ENCODE measurements around the gene PAXX. TPM values are rescaled to one million over a fixed set of nuclear protein-coding genes. Genes with fewer than 3 reads are reported as not detected.

Gene PAXX
- total RNA-seq, 1 donor from 2014 or later = 79.4 TPM

GRCh38 chr9:136983656-136984314 lies 8.4 kb upstream of the PAXX start:
- Mint-ChIP-seq H3K27me3 (ENCODE audit: insufficient read depth) (peaks cover 27% of the 10 kb centered on the region), H3K4me3 (no peak overlapping the region), H3K4me1 (ENCODE audit: low read depth) (no peaks in the 10 kb centered on the region), H3K36me3 (ENCODE audit: low read depth) (no peaks in the 10 kb centered on the region), H3K27ac (no peak overlapping the region), H3K9me3 (no peaks in the 10 kb centered on the region)
- no peak for DNase-seq (ENCODE audit: low spot score)
- intact Hi-C loops (cut with micrococcal nuclease) = no loop called here

DNA sequence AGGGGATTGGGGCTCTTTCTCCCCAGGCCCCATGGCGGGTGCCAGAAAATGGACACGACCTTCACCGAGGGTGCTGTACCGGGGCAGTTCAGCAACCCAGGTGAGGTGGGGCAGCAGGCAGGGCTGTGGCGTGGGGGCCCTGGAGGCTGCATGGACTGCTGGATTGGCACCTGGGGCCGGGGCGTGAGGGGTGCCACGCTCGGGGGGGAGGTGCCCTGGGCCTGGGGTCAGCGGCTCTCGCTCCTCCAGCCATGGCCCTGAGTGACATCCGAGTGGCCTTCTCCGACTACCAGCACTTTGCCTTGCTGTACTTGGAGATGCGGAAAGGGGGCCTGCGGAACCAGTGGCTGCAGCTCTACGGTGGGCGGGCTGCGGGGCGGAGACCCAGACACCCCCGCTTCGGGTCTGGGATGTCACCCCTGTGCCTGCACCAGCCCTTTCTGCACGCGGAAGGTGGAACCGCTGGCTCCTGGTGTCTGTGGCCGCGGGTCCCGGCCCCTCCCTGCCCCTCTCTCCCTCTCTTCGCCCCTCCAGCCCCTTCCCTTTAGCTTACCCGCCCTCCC lies 7.7 kb upstream of the PAXX start:
- DNase-seq (ENCODE audit: low spot score) = no peak
- Mint-ChIP-seq H3K4me1 (ENCODE audit: low read depth) (no peaks in the 10 kb centered on the region), H3K27ac (no peak overlapping the region), H3K27me3 (ENCODE audit: insufficient read depth) (peaks cover 32% of the 10 kb centered on the region), H3K4me3 (no peak overlapping the region), H3K36me3 (ENCODE audit: low read depth) (no peaks in the 10 kb centered on the region), H3K9me3 (no peaks in the 10 kb centered on the region)
- intact Hi-C loops (cut with micrococcal nuclease) = no loop called here

GRCh38 chr9:136985027-136985602 lies 7.1 kb upstream of the PAXX start:
- Mint-ChIP-seq H3K4me1 (ENCODE audit: low read depth) (no peaks in the 10 kb centered on the region), H3K9me3 (no peaks in the 10 kb centered on the region), H3K27ac (no peak overlapping the region), H3K4me3 (no peak overlapping the region), H3K36me3 (ENCODE audit: low read depth) (no peaks in the 10 kb centered on the region), H3K27me3 (ENCODE audit: insufficient read depth) (peaks cover 37% of the 10 kb centered on the region)
- DNase-seq (ENCODE audit: low spot score) = no peak
- intact Hi-C loops (cut with micrococcal nuclease) = no loop called here

GRCh38 chr9:136985853-136986252 lies 6.4 kb upstream of the PAXX start:
- H3K27ac Mint-ChIP-seq = no peak overlapping the region
- H3K4me3 Mint-ChIP-seq = no peak overlapping the region
- intact Hi-C loops (cut with micrococcal nuclease) = no loop called here
- DNase-seq (ENCODE audit: low spot score) = no peak
- H3K36me3 Mint-ChIP-seq (ENCODE audit: low read depth) = no peaks in the 10 kb centered on the region
- peaks cover 44% of the 10 kb centered on the region for H3K27me3 Mint-ChIP-seq (ENCODE audit: insufficient read depth)
- H3K9me3 Mint-ChIP-seq = no peaks in the 10 kb centered on the region
- peaks cover 4% of the 10 kb centered on the region for H3K4me1 Mint-ChIP-seq (ENCODE audit: low read depth)

DNA sequence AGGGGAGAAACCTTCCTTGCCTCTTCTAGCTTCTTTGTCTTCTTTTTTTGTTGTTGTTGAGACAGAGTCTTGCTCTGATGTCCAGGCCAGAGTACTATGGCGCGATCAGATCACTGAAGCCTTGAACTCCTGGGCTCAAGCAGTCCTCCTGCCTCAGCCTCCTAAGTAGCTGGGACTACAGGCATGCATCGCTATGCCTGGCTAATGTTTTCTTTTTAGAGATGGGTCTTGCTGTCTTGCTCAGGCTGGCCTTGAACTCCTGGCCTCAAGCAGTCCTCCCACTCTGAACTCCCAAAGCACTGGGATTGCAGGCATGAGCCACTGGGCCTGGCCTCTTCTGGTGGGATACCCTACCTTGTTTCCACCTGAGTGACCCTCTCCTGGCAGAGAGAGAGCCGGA lies 3.4 kb upstream of the PAXX start:
- DNase-seq (ENCODE audit: low spot score) = no peak
- Mint-ChIP-seq H3K4me3 (no peak overlapping the region), H3K9me3 (no peaks in the 10 kb centered on the region), H3K27me3 (ENCODE audit: insufficient read depth) (peaks cover 42% of the 10 kb centered on the region), H3K36me3 (ENCODE audit: low read depth) (no peaks in the 10 kb centered on the region), H3K27ac (no peak overlapping the region), H3K4me1 (ENCODE audit: low read depth) (peaks cover 20% of the 10 kb centered on the region)
- intact Hi-C loops (cut with micrococcal nuclease) = no loop called here

DNA sequence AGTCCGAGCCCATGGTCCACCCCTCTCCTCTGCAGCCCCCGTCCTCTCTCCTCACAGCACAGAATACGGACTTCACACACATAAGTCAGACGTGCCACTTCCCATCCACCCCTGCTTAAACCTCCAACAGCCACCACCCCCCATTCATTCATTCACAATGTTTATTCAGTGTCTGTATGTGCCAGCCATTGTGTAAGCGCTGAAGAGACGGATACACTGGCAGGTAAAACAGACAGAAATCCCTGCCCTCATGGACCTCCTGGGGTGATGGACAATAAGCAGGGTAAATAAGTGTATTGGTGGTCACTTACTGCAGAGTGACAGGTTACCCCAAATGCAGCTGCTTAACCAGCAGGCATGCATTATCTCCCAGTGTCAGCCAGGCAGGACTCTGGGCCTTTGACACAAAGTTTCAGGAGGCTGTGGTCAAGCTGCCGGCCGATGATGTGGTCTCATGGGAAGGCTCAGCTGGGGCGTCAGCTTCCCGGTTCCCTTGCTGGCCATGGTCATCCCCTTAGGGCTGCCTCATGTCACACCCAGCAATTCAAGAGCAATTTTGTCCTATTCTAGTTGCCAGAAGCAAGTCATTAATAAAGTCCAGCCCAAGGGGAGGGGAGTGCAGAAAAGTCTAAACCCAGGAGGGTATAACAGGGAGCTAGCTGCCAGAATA lies 1.8 kb upstream of the PAXX start:
- H3K27ac Mint-ChIP-seq = peak overlapping the region; percentile 57
- peaks cover 34% of the 10 kb centered on the region for H3K27me3 Mint-ChIP-seq (ENCODE audit: insufficient read depth)
- H3K36me3 Mint-ChIP-seq (ENCODE audit: low read depth) = no peaks in the 10 kb centered on the region
- no peak for DNase-seq (ENCODE audit: low spot score)
- H3K4me3 Mint-ChIP-seq = peak overlapping the region; percentile 42
- intact Hi-C loops (cut with micrococcal nuclease) = loop anchor here (5.0 kb wide), 1 partner anchor 88 kb away; no protein-coding TSS in a partner anchor
- H3K4me1 Mint-ChIP-seq (ENCODE audit: low read depth) = peaks cover 20% of the 10 kb centered on the region
- no peaks in the 10 kb centered on the region for H3K9me3 Mint-ChIP-seq

DNA sequence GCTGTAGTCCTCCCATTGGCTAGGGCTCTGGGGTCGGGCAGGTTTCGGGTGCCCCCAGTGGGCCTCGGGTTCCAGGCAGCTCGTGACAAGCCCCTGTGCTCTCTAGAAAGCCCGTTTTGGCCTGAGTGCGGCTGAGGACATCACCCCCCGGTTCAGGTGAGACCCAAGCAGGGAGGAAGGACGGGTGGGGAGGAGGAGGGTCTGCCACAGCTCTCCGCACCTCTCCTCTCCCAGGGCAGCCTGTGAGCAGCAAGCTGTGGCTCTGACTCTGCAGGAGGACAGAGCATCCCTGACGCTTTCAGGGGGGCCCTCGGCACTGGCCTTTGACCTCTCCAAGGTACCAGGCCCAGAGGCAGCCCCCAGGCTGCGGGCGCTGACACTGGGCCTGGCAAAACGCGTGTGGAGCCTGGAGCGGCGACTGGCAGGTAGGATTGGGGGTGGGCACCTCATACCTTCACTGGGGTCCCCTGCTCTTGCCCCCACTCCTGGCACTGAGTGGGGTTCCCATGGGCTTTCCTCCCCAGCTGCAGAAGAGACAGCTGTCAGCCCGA lies 672 bp downstream of the PAXX start:
- intact Hi-C loops (cut with micrococcal nuclease) = loop anchor here (1.0 to 5.0 kb wide), 13 partner anchors 15 to 466 kb away; partner anchors contain the start of genes AJM1, FBXW5, NSMF and RABL6
- Mint-ChIP-seq H3K27ac (peak overlapping the region; percentile 83), H3K9me3 (no peaks in the 10 kb centered on the region), H3K4me1 (ENCODE audit: low read depth) (peaks cover 30% of the 10 kb centered on the region), H3K4me3 (peak overlapping the region; percentile 87), H3K36me3 (ENCODE audit: low read depth) (no peaks in the 10 kb centered on the region), H3K27me3 (ENCODE audit: insufficient read depth) (peaks cover 24% of the 10 kb centered on the region)
- no peak for DNase-seq (ENCODE audit: low spot score)

DNA sequence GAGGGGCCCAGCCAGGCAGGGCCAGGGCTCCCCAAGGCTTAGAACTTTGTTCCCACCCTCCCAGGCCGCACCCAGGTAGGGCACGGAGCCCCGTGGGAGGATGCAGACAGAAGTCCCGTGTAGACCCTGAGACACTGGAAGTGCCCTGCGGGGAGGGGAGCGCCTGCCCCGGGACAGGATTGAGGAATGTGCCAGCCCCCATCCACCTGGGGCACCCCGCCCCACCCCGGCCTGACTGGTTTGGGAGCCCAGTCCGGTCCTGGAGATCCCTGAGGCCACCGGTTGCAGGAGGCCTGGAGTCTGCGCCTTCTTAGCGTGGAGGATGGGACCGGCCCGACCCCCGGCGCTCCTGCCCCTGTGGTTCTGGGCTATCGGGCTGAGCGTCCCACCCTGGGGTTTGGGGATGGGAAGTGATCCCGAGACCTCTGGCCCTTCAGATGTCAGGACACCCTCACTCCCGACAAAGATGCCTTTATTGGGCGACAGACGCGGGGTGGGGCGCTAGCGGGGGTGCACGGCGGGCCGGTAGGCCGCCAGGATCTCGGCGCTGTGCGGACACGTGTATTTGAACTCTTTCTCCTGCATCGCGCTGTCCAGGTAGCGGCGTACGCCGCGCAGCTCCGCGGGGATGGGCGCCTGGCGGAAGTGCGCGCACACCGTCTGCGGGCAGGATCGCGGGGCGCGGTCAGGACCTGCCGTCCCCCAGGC lies 2.1 kb downstream of the PAXX start:
- H3K9me3 Mint-ChIP-seq = no peaks in the 10 kb centered on the region
- no peak overlapping the region for H3K27ac Mint-ChIP-seq
- H3K36me3 Mint-ChIP-seq (ENCODE audit: low read depth) = no peaks in the 10 kb centered on the region
- peaks cover 35% of the 10 kb centered on the region for H3K4me1 Mint-ChIP-seq (ENCODE audit: low read depth)
- DNase-seq (ENCODE audit: low spot score) = no peak
- intact Hi-C loops (cut with micrococcal nuclease) = loop anchor here (5.0 kb wide), 1 partner anchor 92 kb away; no protein-coding TSS in a partner anchor
- peaks cover 22% of the 10 kb centered on the region for H3K27me3 Mint-ChIP-seq (ENCODE audit: insufficient read depth)
- peak overlapping the region; percentile 87 for H3K4me3 Mint-ChIP-seq

DNA sequence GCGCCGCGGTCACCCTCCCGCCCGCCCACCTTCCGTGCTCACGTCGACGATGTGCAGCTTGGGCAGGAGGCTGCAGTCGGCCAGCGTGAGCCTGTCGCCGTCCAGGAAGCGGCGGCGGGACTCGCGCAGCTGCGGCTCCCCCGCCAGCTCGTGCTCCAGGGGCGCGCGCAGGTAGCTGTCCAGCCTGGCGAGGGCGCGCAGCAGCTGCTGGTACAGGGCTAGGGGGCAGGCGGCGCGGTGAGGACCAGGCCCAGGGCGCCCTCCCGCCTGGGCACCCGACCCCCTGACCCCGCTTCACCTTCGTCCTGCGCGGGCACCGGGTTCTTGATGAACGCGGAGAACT lies 2.6 kb downstream of the PAXX start:
- H3K4me3 Mint-ChIP-seq = no peak overlapping the region
- peaks cover 36% of the 10 kb centered on the region for H3K4me1 Mint-ChIP-seq (ENCODE audit: low read depth)
- no peak for DNase-seq (ENCODE audit: low spot score)
- no peaks in the 10 kb centered on the region for H3K9me3 Mint-ChIP-seq
- no peaks in the 10 kb centered on the region for H3K36me3 Mint-ChIP-seq (ENCODE audit: low read depth)
- H3K27me3 Mint-ChIP-seq (ENCODE audit: insufficient read depth) = peaks cover 17% of the 10 kb centered on the region
- intact Hi-C loops (cut with micrococcal nuclease) = loop anchor here (5.0 kb wide), 1 partner anchor 93 kb away; no protein-coding TSS in a partner anchor
- no peak overlapping the region for H3K27ac Mint-ChIP-seq

GRCh38 chr9:136995362-136995761 lies 3.1 kb downstream of the PAXX start:
- intact Hi-C loops (cut with micrococcal nuclease) = no loop called here
- Mint-ChIP-seq H3K9me3 (no peaks in the 10 kb centered on the region), H3K36me3 (ENCODE audit: low read depth) (no peaks in the 10 kb centered on the region), H3K4me3 (no peak overlapping the region), H3K4me1 (ENCODE audit: low read depth) (peaks cover 41% of the 10 kb centered on the region), H3K27me3 (ENCODE audit: insufficient read depth) (peaks cover 13% of the 10 kb centered on the region), H3K27ac (no peak overlapping the region)
- no peak for DNase-seq (ENCODE audit: low spot score)

DNA sequence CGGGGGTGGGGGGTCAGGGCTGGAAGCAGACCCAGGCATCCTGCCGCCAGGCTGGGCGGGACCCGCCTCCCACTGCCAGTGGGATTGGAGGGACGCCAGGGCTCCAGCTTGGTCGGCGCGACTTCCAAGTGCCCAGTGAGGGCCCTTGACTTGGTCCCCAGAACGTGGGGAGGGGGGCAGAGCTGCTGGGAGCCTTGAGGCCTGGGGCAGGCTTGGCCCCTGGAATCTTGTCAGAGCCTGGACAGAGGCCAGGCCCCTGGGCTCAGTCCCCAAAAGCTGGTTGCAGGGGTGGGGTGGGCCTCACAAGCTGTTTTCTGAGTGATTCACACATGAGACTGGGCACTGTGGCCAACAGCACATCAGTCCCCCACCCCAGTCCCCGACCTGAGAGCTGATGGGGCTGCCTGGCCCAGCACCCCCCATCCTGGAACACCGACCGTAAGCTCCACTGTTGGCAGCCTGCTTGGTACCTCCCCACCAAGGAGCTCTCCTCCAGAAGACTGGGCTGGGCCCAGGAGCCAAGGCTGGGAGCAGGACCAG lies 3.6 kb downstream of the PAXX start:
- no peak overlapping the region for H3K27ac Mint-ChIP-seq
- no peaks in the 10 kb centered on the region for H3K9me3 Mint-ChIP-seq
- no peaks in the 10 kb centered on the region for H3K36me3 Mint-ChIP-seq (ENCODE audit: low read depth)
- DNase-seq (ENCODE audit: low spot score) = no peak
- H3K4me1 Mint-ChIP-seq (ENCODE audit: low read depth) = peaks cover 42% of the 10 kb centered on the region
- peaks cover 11% of the 10 kb centered on the region for H3K27me3 Mint-ChIP-seq (ENCODE audit: insufficient read depth)
- peak overlapping the region; percentile 30 for H3K4me3 Mint-ChIP-seq
- intact Hi-C loops (cut with micrococcal nuclease) = no loop called here
